Right lobe of liver (tissue), 4 donors: Measurements from ENCODE around the gene PADI3.

Experiments used
- CTCF ChIP-seq, 4 donors: fragments of 200-600 bp in 3 of 4; fragments of 450-650 bp in 1 of 4; IDR thresholded peaks; one replicate each; pipeline versions ENCODE4 v1.5.1 to v1.8.0; 2016 to 2022; ENCODE audit warnings: antibody characterized with exemption in 4 of 4, mild to moderate bottlenecking in 2 of 4
- POLR2A ChIP-seq: fragments of 450-650 bp; IDR thresholded peaks from one replicate; pipeline ENCODE4 v1.6.1; 2017; ENCODE audit warnings: antibody characterized with exemption, mild to moderate bottlenecking
- donor health status: DM: no; HTN: no; CAD: no.
- donor health status: DM: no; HTN: no; CAD: no.
- donor health status: DM: no; HTN: yes; CAD: no.

GRCh38 chr1:17224434-17224833 lies 24.5 kb upstream of the PADI3 start:
- no peak for TF ChIP-seq CTCF (IDR thresholded peaks at IDR 0.05)
- TF ChIP-seq POLR2A: no peak
